H1 (cell line): ENCODE data around the gene GLRX. TPM values are rescaled to one million over a fixed set of nuclear protein-coding genes. Genes with fewer than 3 reads are reported as not detected.

Experiments
- CTCF ChIA-PET: fragments of 300-600 bp; sonication (Branson Sonifier 250); formaldehyde crosslinking; loops from one replicate; lab custom pipeline; 2021; ENCODE audit not compliant: partially characterized antibody; lab: Charles Lee
- POLR2A ChIA-PET: fragments of 300-600 bp; sonication (Branson Sonifier 250); formaldehyde crosslinking; loops from one replicate; lab custom pipeline; 2021; ENCODE audit warnings: inconsistent platforms; ENCODE audit not compliant: partially characterized antibody; lab: Charles Lee
- DNase-seq, 2 experiments: peaks; one replicate each; pipeline versions ENCODE4 v3.0.0 to v3.0.0-alpha.2; 2010 to 2022; ENCODE audit warnings: low spot score in 2 of 2, low read depth in 1 of 2, mixed read lengths in 1 of 2
- FAIRE-seq: peaks from 2 replicates; lab custom pipeline; 2011; peaks lifted over from hg19 to GRCh38; lab: Jason Lieb, UNC
- H2AFZ ChIP-seq: 2 replicates; pipeline ENCODE4 v1.8.1; 2012; ENCODE audit warnings: low read length, inconsistent platforms
- H2AK5ac ChIP-seq: 2 replicates; pipeline ENCODE4 v1.6.1; 2013; ENCODE audit warnings: low read depth, low read length
- H2BK120ac ChIP-seq: replicated peaks from 2 replicates; pipeline ENCODE3; 2013; ENCODE audit warnings: low read depth, low read length, inconsistent platforms
- H2BK12ac ChIP-seq: 2 replicates; pipeline ENCODE4 v1.6.1; 2013; ENCODE audit warnings: low read depth, low read length
- H2BK15ac ChIP-seq: 2 replicates; pipeline ENCODE4 v1.6.1; 2013; ENCODE audit warnings: low read length
- H2BK20ac ChIP-seq: 2 replicates; pipeline ENCODE4 v1.6.1; 2013; ENCODE audit warnings: low read length
- H2BK5ac ChIP-seq: 2 replicates; pipeline ENCODE4 v1.6.1; 2013; ENCODE audit warnings: low read depth, low read length
- H3K14ac ChIP-seq: 2 replicates; pipeline ENCODE4 v1.6.1; 2013; ENCODE audit warnings: inconsistent platforms; ENCODE audit not compliant: insufficient read length
- H3K18ac ChIP-seq: 2 replicates; pipeline ENCODE4 v1.6.1; 2013; ENCODE audit warnings: low read length; ENCODE audit errors: extremely low read depth
- H3K23ac ChIP-seq: 2 replicates; pipeline ENCODE4 v1.6.1; 2013; ENCODE audit warnings: inconsistent platforms; ENCODE audit not compliant: insufficient read length
- H3K23me2 ChIP-seq: 2 replicates; pipeline ENCODE4 v1.6.1; 2013; ENCODE audit warnings: low read depth, low read length
- H3K27ac ChIP-seq: 2 replicates; pipeline ENCODE4 v1.6.1; 2011; ENCODE audit warnings: low read depth, low read length, inconsistent platforms
- H3K27me3 ChIP-seq, 4 experiments: replicated peaks in 1 of 4; 1 replicate in 1 of 4; 2 replicates in 3 of 4; pipeline versions ENCODE4 v1.6.1 to v1.8.1; 2011 to 2013; ENCODE audit warnings: low read length in 3 of 4, mild to moderate bottlenecking in 3 of 4, inconsistent platforms in 2 of 4, mixed read lengths in 2 of 4, moderate library complexity in 1 of 4; ENCODE audit not compliant: control insufficient read depth in 3 of 4, insufficient read depth in 3 of 4; ENCODE audit errors: extremely low read depth in 1 of 4
- H3K36me3 ChIP-seq, 4 experiments: 2 replicates each; pipeline versions ENCODE4 v1.6.1 to v1.8.1; 2011 to 2013; ENCODE audit warnings: mild to moderate bottlenecking in 4 of 4, low read length in 3 of 4, moderate library complexity in 2 of 4, control low read depth in 1 of 4, inconsistent platforms in 1 of 4; ENCODE audit not compliant: insufficient read depth in 4 of 4, control insufficient read depth in 2 of 4
- H3K4ac ChIP-seq: replicated peaks from 2 replicates; pipeline ENCODE3; 2013; ENCODE audit warnings: low read length, low read depth, mixed read lengths, inconsistent platforms; ENCODE audit not compliant: insufficient read length
- H3K4me1 ChIP-seq, 4 experiments: replicated peaks in 1 of 4; 1 replicate in 1 of 4; 2 replicates in 3 of 4; pipeline versions ENCODE4 v1.6.1 to v1.8.1; 2011 to 2013; ENCODE audit warnings: low read length in 3 of 4, inconsistent platforms in 2 of 4, mixed read lengths in 1 of 4; ENCODE audit not compliant: insufficient read depth in 4 of 4, control insufficient read depth in 3 of 4
- H3K4me2 ChIP-seq, 2 experiments: 2 replicates each; pipeline versions ENCODE4 v1.6.1 to v1.8.1; 2011 to 2013; ENCODE audit warnings: low read depth in 2 of 2, low read length in 2 of 2, control low read depth in 1 of 2, inconsistent platforms in 1 of 2, mild to moderate bottlenecking in 1 of 2; ENCODE audit not compliant: insufficient read depth in 1 of 2
- H3K4me3 ChIP-seq, 4 experiments: fragments of 200-600, 300-600 bp in 1 of 4; sonication (generic), shearing (Covaris generic), sonication (Bioruptor Twin) in 1 of 4; 2 replicates each; pipeline versions ENCODE4 v1.5.1 to v1.8.1; 2011 to 2016; ENCODE audit warnings: low read length in 4 of 4, low read depth in 3 of 4, control low read depth in 2 of 4, inconsistent platforms in 2 of 4, mild to moderate bottlenecking in 2 of 4, mixed read lengths in 1 of 4, moderate library complexity in 1 of 4; ENCODE audit not compliant: insufficient read depth in 2 of 4; ENCODE audit errors: extremely low read depth in 1 of 4
- H3K56ac ChIP-seq: replicated peaks from 2 replicates; pipeline ENCODE3; 2013; ENCODE audit warnings: low read depth, mild to moderate bottlenecking, mixed read lengths, low read length, inconsistent platforms; ENCODE audit not compliant: insufficient read length
- H3K79me1 ChIP-seq: 2 replicates; pipeline ENCODE4 v1.6.1; 2013; ENCODE audit warnings: low read depth, low read length, control low read depth
- H3K79me2 ChIP-seq, 2 experiments: 2 replicates each; pipeline versions ENCODE4 v1.6.1 to v1.8.1; 2012 to 2013; ENCODE audit warnings: low read length in 2 of 2, mild to moderate bottlenecking in 2 of 2, inconsistent platforms in 1 of 2; ENCODE audit not compliant: insufficient read depth in 2 of 2, control insufficient read depth in 1 of 2
- H3K9ac ChIP-seq, 4 experiments: replicated peaks in 1 of 4; 1 replicate in 1 of 4; 2 replicates in 3 of 4; pipeline versions ENCODE4 v1.6.1 to v1.8.1; 2011 to 2013; ENCODE audit warnings: low read depth in 3 of 4, low read length in 3 of 4, control low read depth in 2 of 4, mild to moderate bottlenecking in 2 of 4, moderate library complexity in 2 of 4, inconsistent platforms in 1 of 4; ENCODE audit errors: extremely low read depth in 1 of 4
- H3K9me3 ChIP-seq, 2 experiments: 2 replicates each; pipeline versions ENCODE4 v1.6.1 to v1.8.1; 2012 to 2013; ENCODE audit warnings: mild to moderate bottlenecking in 2 of 2, moderate library complexity in 2 of 2, control low read depth in 1 of 2, inconsistent platforms in 1 of 2, low read depth in 1 of 2, low read length in 1 of 2, mixed read lengths in 1 of 2; ENCODE audit not compliant: insufficient read depth in 2 of 2
- H4K20me1 ChIP-seq, 2 experiments: replicated peaks in 1 of 2; 2 replicates each; pipeline versions ENCODE3 to v1.8.1; 2011 to 2013; ENCODE audit warnings: inconsistent platforms in 2 of 2, low read length in 2 of 2, mild to moderate bottlenecking in 1 of 2; ENCODE audit not compliant: insufficient read depth in 2 of 2, control insufficient read depth in 1 of 2
- H4K5ac ChIP-seq: 2 replicates; pipeline ENCODE4 v1.6.1; 2013; ENCODE audit warnings: low read length, low read depth, mixed read lengths, inconsistent platforms; ENCODE audit not compliant: insufficient read length
- H4K8ac ChIP-seq: 2 replicates; pipeline ENCODE4 v1.8.0; 2013; ENCODE audit warnings: mild to moderate bottlenecking, moderate library complexity, low read length, inconsistent platforms; ENCODE audit not compliant: insufficient read depth; ENCODE audit errors: extremely low read depth
- H4K91ac ChIP-seq: replicated peaks from 2 replicates; pipeline ENCODE3; 2013; ENCODE audit warnings: low read length, mixed read lengths, inconsistent platforms; ENCODE audit not compliant: insufficient read length
- GABPA ChIP-seq: IDR thresholded peaks from 2 replicates; pipeline ENCODE4 v1.6.1; 2011; ENCODE audit warnings: mild to moderate bottlenecking, low read length, moderate library complexity, borderline replicate concordance; ENCODE audit not compliant: insufficient read depth
- RAD21 ChIP-seq, 2 experiments: IDR thresholded peaks in 1 of 2; conservative IDR thresholded peaks in 1 of 2; 2 replicates each; pipeline ENCODE4 v1.6.1; 2011; ENCODE audit warnings: low read depth in 2 of 2, low read length in 2 of 2, improper control_type of control experiment in 1 of 2, inconsistent platforms in 1 of 2, mild to moderate bottlenecking in 1 of 2, moderate library complexity in 1 of 2
- RNF2 ChIP-seq: fragments of 200-900, 300-1000 bp; sonication (generic); IDR thresholded peaks from 2 replicates; pipeline ENCODE4 v1.7.1; 2016; ENCODE audit warnings: borderline replicate concordance, low read depth, mild to moderate bottlenecking, antibody characterized with exemption, low read length; ENCODE audit not compliant: poor library complexity, severe bottlenecking; ENCODE audit errors: missing control alignments
- WGBS, 2 experiments: shearing (Covaris generic) in 1 of 2; methylation state at CpG; one replicate each; pipeline versions ENCODE4 v1.1.6 to v1.1.7; 2013 to 2015; ENCODE audit warnings: low lambda C conversion rate in 2 of 2, mixed read lengths in 2 of 2, inconsistent platforms in 1 of 2, low coverage in 1 of 2, missing lambda C conversion rate in 1 of 2; ENCODE audit not compliant: insufficient replicate concordance in 2 of 2, insufficient coverage in 1 of 2, insufficient read length in 1 of 2; ENCODE audit errors: extremely low coverage in 1 of 2, missing lambda C conversion rate in 1 of 2; 5-methylcytosine and 5-hydroxymethylcytosine counted together
- polyA plus RNA-seq, 7 experiments: library from polyadenylated mRNA; depleted of rRNA in 3 of 7; stranded (reverse) in 5 of 7; unstranded in 2 of 7; fragments of >200 nt in 5 of 7; fragments of 200-250 nt in 2 of 7; gene quantifications; 1 replicate in 5 of 7; 2 replicates in 1 of 7; 4 replicates in 1 of 7; pipeline versions ENCODE4 v1.2.1 to v1.2.3, GENCODE V29; 2011 to 2013; ENCODE audit warnings: missing spikeins in 2 of 7, mixed read lengths in 2 of 7
- total RNA-seq: library from RNA; stranded (reverse); fragmentation: NEBNext Ultra II Directional; extraction: Animal tissue kit (Norgen Biotek cat#: 25700); gene quantifications from 2 replicates; pipeline ENCODE4 v1.2.1, GENCODE V29; 2021
- TF ChIP-seq, protein P1 (sequence below), 3 experiments: IDR thresholded peaks; 1 replicate in 2 of 3; 2 replicates in 1 of 3; pipeline versions ENCODE4 v1.5.1 to v1.6.1; 2011; ENCODE audit warnings: low read length in 3 of 3, mild to moderate bottlenecking in 3 of 3, inconsistent platforms in 2 of 3, low read depth in 1 of 3, moderate library complexity in 1 of 3; ENCODE audit not compliant: insufficient read depth in 1 of 3; ENCODE audit errors: control extremely low read depth in 1 of 3
- TF ChIP-seq, protein P2 (sequence below): IDR thresholded peaks from 2 replicates; pipeline ENCODE4 v1.6.1; 2011; ENCODE audit warnings: low read depth, mild to moderate bottlenecking, low read length; ENCODE audit not compliant: insufficient read depth

The GLRX gene
- total and polyA plus RNA-seq, 2 of the 8 experiments (the other 6 are each of a cell fraction or from before 2014, with no cell fraction given), result 22.9 to 31.2 TPM

DNA sequence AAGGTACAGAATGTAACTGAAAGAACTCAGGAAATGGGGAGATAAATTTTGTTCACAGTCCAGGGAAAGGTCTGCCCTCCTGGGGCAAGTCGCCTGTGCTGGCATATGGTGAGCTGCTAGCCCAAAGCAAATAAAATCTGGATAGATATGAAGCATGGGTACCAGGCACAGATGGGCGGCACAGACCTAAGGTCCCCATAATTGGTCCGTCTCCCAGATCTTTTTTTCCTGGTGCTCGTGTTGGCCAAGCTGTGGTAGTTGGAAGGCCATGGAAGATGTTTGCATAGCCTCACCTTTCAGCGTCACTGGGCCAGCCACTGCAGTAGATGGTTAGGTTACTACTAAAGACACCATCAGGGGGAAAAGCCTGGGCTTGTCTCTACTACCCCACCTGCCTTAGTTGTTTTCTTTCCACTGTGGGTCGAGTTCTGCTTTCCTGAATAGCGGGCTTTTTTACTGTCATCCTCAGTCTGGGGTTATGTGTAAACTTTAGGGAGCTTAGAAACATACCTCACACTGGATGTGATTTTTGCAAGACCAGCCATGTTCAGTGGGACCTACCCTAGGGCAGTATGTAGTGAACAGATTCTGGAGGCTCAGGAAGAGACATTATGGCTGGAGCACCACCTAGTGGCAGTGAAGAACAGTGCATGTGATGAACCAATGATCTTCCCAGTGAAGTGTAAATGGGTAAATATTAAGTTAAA is 24.2 kb upstream of the GLRX start:
- 83% methylated on average over 7 of the region's 7 CpGs; no CpG with 5 or more reads in 1 of the 2 experiments for WGBS, 2 experiments
- DNase-seq (peak in 1 of 2 experiments; percentile 71), FAIRE-seq (peak; percentile 36)
- no peak overlapping the region for H3K56ac ChIP-seq
- no peak overlapping the region for H2BK120ac ChIP-seq
- H2BK15ac ChIP-seq, result no peak overlapping the region
- no peaks in the 10 kb centered on the region for H4K20me1 ChIP-seq
- no peak overlapping the region for H3K4ac ChIP-seq
- no peak overlapping the region for H2BK12ac ChIP-seq
- no peaks in the 10 kb centered on the region; the same call in 1 of the 2 replicates for H3K23me2 ChIP-seq
- H2AFZ ChIP-seq, result peak overlapping the region; percentile 98
- no peak overlapping the region for H3K27ac ChIP-seq
- H3K4me1 ChIP-seq, result no peaks in the 10 kb centered on the region
- no peak overlapping the region for H3K14ac ChIP-seq
- no peak overlapping the region for H3K9ac ChIP-seq
- POLR2A ChIA-PET, result no interaction called here
- H2AK5ac ChIP-seq, result no peak overlapping the region
- H4K91ac ChIP-seq, result no peak overlapping the region
- no peaks in the 10 kb centered on the region; a peak in 1 of 4 replicates for H3K9me3 ChIP-seq
- no peaks in the 10 kb centered on the region for H3K27me3 ChIP-seq
- H3K4me3 ChIP-seq, result no peak overlapping the region
- no peaks in the 10 kb centered on the region for H3K79me1 ChIP-seq
- no peak overlapping the region for H3K18ac ChIP-seq
- CTCF ChIA-PET, result interaction anchor here (0.6 to 5.7 kb wide), 32 partner anchors 9 to 521 kb away, joined by 3 to 120 read pairs (median 5); partner anchors contain the start of genes GLRX, GPR150, RFESD and RHOBTB3
- TF ChIP-seq, protein P1, sequence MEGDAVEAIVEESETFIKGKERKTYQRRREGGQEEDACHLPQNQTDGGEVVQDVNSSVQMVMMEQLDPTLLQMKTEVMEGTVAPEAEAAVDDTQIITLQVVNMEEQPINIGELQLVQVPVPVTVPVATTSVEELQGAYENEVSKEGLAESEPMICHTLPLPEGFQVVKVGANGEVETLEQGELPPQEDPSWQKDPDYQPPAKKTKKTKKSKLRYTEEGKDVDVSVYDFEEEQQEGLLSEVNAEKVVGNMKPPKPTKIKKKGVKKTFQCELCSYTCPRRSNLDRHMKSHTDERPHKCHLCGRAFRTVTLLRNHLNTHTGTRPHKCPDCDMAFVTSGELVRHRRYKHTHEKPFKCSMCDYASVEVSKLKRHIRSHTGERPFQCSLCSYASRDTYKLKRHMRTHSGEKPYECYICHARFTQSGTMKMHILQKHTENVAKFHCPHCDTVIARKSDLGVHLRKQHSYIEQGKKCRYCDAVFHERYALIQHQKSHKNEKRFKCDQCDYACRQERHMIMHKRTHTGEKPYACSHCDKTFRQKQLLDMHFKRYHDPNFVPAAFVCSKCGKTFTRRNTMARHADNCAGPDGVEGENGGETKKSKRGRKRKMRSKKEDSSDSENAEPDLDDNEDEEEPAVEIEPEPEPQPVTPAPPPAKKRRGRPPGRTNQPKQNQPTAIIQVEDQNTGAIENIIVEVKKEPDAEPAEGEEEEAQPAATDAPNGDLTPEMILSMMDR (IDR thresholded peaks at IDR 0.05; ENCODE audit: control extremely low read depth in 1 of 3, insufficient read depth in 1 of 3, low read depth in 1 of 3, low read length in 3 of 3), result peak; percentile 20 to 92 (median 88)
- TF ChIP-seq, protein P2, sequence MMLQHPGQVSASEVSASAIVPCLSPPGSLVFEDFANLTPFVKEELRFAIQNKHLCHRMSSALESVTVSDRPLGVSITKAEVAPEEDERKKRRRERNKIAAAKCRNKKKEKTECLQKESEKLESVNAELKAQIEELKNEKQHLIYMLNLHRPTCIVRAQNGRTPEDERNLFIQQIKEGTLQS, result no peak
- TF ChIP-seq RNF2, result no peak
- peak; percentile 98 for TF ChIP-seq RAD21 (IDR thresholded peaks at IDR 0.05 in 1 of 2, conservative IDR thresholded peaks at IDR 0.05 in 1 of 2; ENCODE audit: low read depth in 2 of 2, low read length in 2 of 2)
- TF ChIP-seq GABPA, result no peak
- no peak overlapping the region for H3K23ac ChIP-seq
- no peak overlapping the region for H4K5ac ChIP-seq
- H2BK20ac ChIP-seq, result no peak overlapping the region
- no peaks in the 10 kb centered on the region for H3K36me3 ChIP-seq
- no peak overlapping the region for H4K8ac ChIP-seq
- no peak overlapping the region for H2BK5ac ChIP-seq
- H3K4me2 ChIP-seq, result no peak overlapping the region
- H3K79me2 ChIP-seq, result no peaks in the 10 kb centered on the region
